ENCODE data around the gene ST7.

The ST7 gene

DNA sequence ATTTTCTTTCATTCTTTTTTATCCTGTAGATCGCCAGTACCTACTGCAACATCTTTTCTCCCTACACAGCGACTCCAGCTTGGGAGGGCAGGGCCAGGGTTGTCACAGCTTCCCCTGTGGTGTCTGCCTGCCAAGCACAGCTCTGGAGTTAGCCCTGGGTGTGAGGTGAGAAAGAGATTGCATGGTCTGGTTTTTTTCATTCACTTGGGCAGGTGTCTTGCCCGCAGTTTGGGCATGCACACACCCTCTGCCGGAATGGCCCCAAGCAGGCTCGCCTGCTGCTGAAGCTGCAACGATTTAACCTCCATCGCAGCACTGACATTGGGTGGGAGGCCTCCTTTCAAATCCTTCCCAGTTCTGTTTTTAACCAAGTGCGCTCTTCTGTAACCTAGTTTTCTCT, 236.8 kb downstream of the ST7 start:
- intact Hi-C loops (cut with DNase I; ENCODE audit: low total_unique reads): no loop called here
- no peak for DNase-seq

DNA sequence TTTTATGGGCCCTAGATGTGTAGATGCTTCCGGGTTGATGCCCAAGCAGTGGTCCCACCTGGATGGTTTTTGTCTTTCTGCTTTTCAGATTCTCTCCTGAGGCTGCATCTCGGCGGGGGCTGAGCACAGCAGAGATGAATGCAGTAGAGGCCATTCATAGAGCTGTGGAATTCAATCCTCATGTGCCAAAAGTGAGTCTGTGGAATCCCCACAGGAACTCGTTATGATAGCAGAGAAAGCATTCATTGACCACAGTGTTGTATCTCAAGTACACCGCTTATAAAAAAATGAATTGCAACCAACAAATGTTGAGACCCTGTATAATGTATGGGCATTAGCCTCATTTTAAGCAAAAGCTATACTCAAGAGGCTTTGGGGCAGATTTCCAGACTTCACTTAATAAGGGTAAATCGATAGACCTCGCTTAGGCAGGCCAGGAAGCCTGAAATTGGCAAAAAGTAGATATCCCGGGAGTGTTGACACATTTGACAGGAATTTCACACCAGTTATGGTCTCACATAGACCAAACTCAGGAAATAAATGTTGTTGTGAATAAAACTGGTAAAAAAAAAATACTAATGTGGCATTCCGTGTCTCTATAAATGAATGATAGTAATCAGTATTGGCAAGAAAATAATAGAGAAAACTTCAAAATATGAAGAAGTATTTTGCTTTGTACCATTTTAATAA, 237.6 kb downstream of the ST7 start:
- Histone ChIP-seq H3K4me1 (peaks cover 0 to 25% (median 0%) of the 10 kb centered on the region in 4 donors), H3K27ac (no peak overlapping the region), H3K9me3 (no peaks in the 10 kb centered on the region), H3K4me3 (no peak overlapping the region), H3K27me3 (no peaks in the 10 kb centered on the region), H3K36me3 (peaks cover 11 to 21% (median 21%) of the 10 kb centered on the region in 3 donors)
- intact Hi-C loops (cut with DNase I; ENCODE audit: low total_unique reads): no loop called here
- DNase-seq: no peak
- TF ChIP-seq, protein P1, sequence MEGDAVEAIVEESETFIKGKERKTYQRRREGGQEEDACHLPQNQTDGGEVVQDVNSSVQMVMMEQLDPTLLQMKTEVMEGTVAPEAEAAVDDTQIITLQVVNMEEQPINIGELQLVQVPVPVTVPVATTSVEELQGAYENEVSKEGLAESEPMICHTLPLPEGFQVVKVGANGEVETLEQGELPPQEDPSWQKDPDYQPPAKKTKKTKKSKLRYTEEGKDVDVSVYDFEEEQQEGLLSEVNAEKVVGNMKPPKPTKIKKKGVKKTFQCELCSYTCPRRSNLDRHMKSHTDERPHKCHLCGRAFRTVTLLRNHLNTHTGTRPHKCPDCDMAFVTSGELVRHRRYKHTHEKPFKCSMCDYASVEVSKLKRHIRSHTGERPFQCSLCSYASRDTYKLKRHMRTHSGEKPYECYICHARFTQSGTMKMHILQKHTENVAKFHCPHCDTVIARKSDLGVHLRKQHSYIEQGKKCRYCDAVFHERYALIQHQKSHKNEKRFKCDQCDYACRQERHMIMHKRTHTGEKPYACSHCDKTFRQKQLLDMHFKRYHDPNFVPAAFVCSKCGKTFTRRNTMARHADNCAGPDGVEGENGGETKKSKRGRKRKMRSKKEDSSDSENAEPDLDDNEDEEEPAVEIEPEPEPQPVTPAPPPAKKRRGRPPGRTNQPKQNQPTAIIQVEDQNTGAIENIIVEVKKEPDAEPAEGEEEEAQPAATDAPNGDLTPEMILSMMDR (IDR thresholded peaks at IDR 0.05): no peak

More for the DNA sequence above, 236.8 kb downstream of the ST7 start:
- peaks cover 11 to 21% (median 21%) of the 10 kb centered on the region in 3 donors for H3K36me3 ChIP-seq
- no peaks in the 10 kb centered on the region for H3K27me3 ChIP-seq
- H3K9me3 ChIP-seq: no peaks in the 10 kb centered on the region
- H3K4me3 ChIP-seq: no peak overlapping the region
- H3K27ac ChIP-seq: no peak overlapping the region
- TF ChIP-seq, protein P1 (IDR thresholded peaks at IDR 0.05): no peak
- H3K4me1 ChIP-seq: peaks cover 0 to 25% (median 0%) of the 10 kb centered on the region in 4 donors

DNA sequence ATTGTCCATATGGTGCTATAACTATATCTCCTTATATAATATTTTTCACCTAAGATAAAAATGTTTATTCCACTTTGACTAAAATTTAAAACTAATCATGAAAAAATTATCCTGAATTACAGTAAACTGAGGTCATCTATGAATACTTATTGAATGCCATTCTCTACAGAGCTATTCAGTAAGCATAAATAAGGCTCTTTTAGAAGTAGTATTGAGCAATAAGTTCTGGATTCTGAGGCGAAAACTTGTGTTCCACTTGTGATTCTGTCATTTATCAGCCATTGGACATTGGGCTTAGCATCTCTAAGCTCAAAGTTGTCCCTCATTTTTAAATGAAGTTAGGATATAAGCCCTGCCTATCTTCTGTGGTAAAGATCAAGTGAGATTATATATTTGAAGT, 238.8 kb downstream of the ST7 start:
- Histone ChIP-seq H3K9me3 (no peaks in the 10 kb centered on the region), H3K27me3 (no peaks in the 10 kb centered on the region), H3K36me3 (peaks cover 16 to 21% (median 21%) of the 10 kb centered on the region in 3 donors), H3K4me1 (peaks cover 0 to 13% (median 0%) of the 10 kb centered on the region in 4 donors), H3K27ac (no peak overlapping the region), H3K4me3 (no peak overlapping the region)
- intact Hi-C loops (cut with DNase I; ENCODE audit: low total_unique reads): no loop called here
- no peak for DNase-seq
- TF ChIP-seq, protein P1 (IDR thresholded peaks at IDR 0.05): no peak

DNA sequence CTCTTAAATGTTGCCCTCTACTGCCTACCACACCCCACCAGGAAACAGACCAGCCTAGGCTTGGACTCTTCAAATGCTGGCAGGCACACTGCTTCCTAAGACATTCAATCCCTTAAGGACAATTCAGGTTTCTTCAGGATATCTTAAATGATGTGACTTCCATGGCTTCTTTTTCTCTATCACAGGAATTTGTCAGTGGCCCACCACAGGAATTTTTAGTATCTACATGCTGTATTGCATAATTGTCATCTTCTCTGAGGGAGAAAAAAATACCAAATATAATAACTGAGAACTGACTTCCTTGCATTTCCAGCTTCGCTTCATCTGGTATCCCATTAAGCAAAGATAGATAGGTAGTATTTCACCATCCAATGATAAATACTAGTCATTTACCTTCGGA, 240.3 kb downstream of the ST7 start:
- intact Hi-C loops (cut with DNase I; ENCODE audit: low total_unique reads): no loop called here
- TF ChIP-seq, protein P1 (IDR thresholded peaks at IDR 0.05): no peak
- H3K27me3 ChIP-seq: no peaks in the 10 kb centered on the region
- H3K9me3 ChIP-seq: no peaks in the 10 kb centered on the region
- H3K4me1 ChIP-seq: peaks cover 0 to 4% (median 0%) of the 10 kb centered on the region in 4 donors
- H3K36me3 ChIP-seq: peaks cover 17 to 28% (median 26%) of the 10 kb centered on the region in 3 donors
- H3K27ac ChIP-seq: no peak overlapping the region
- DNase-seq: no peak
- no peak overlapping the region for H3K4me3 ChIP-seq

DNA sequence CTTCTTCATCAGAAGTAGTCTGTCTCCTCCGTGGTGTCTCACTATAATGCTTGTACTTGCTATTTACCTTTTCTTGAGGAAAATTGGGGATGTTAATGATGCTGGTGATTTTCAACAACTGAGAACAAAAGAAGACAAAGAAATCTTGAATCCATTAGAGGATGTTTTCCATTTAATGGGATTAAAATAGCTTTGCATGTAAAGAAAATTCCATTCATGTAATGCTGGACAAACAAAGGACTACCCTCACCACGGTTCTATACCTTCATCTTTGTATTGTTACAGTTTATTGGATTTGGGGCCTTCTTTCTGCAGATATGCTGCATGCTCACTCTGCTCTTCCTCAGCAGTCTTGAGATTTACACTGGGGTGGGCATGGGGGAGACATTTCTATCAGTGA, 241.1 kb downstream of the ST7 start:
- Histone ChIP-seq H3K4me3 (no peak overlapping the region), H3K36me3 (peaks cover 17 to 32% (median 30%) of the 10 kb centered on the region in 3 donors), H3K27me3 (no peaks in the 10 kb centered on the region), H3K4me1 (peaks cover 0 to 4% (median 0%) of the 10 kb centered on the region in 4 donors), H3K9me3 (no peaks in the 10 kb centered on the region), H3K27ac (no peak overlapping the region)
- TF ChIP-seq, protein P1 (IDR thresholded peaks at IDR 0.05): no peak
- intact Hi-C loops (cut with DNase I; ENCODE audit: low total_unique reads): no loop called here
- no peak for DNase-seq

Data from tibial artery (tissue), 4 donors.